Measurements from ENCODE around the gene RBFOX2. TPM values are rescaled to one million over a fixed set of nuclear protein-coding genes. Genes with fewer than 3 reads are reported as not detected.

RBFOX2 gene
- total and polyA plus RNA-seq, 2 of the 8 experiments (the other 6 are each of a cell fraction or from before 2014, with no cell fraction given): 121 to 122 TPM

DNA sequence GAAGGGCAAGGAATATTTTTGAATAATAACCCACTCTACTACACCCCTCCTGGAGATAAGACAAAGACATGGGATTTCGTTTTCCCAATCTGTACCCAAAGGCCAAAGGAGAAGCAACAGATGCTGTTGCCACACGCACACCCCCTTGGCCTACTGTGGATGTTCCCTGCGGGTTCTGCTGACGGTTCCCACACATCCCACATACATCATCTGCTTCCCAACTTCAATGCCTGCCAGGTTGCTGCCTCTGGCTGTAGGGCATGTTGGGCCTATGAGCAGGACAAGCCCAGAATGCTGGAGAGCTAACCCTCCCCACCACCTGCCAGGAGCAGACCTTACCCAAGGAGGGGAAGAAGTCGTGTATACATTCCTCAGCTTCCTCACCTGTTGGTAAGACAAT lies 13.6 kb upstream of the RBFOX2 start (continued):
- no peak for TF ChIP-seq KDM5A (IDR thresholded peaks at IDR 0.05; ENCODE audit: low read length)
- no peak for TF ChIP-seq KDM4A (IDR thresholded peaks at IDR 0.05; ENCODE audit: low read depth, low read length, severe bottlenecking)
- TF ChIP-seq RBBP5 (IDR thresholded peaks at IDR 0.05; ENCODE audit: borderline replicate concordance, low read depth, low read length): no peak
- TF ChIP-seq MAX (IDR thresholded peaks at IDR 0.05): no peak

Measured in H1 (cell line).